Activated CD4-positive, CD25-positive, alpha-beta regulatory T cell treated with anti-CD3 and anti-CD28 coated beads, Interleukin-2, amount 50 U/mL, for 24 hours (primary cell): ENCODE measurements around the gene NAALADL2.
"Not testable (repeated sequence)": the region's sequence is repeated elsewhere in the genome, so short reads cannot be mapped to it uniquely, and the experiment has no call there.

ENCODE experiments used
- ATAC-seq, 2 donors: fragments of 150-1000 bp; cut with Tn5 transposase; one replicate each; pipeline ENCODE4 v1.10.0; 2021; ENCODE audit warnings: mild to moderate bottlenecking in 1 of 2, moderate library complexity in 1 of 2

Gene NAALADL2

GRCh38 chr3:175433026-175433674 is 574.0 kb downstream of the NAALADL2 start:
- ATAC-seq, result no peak

GRCh38 chr3:175434561-175434960 is 575.4 kb downstream of the NAALADL2 start:
- no peak for ATAC-seq

GRCh38 chr3:175443682-175444081 is 584.5 kb downstream of the NAALADL2 start:
- ATAC-seq, result no peak

- ATAC-seq, result no peak
Measured at GRCh38 chr3:175445741-175446140, 586.6 kb downstream of the NAALADL2 start.

GRCh38 chr3:175447521-175447920 is 588.4 kb downstream of the NAALADL2 start:
- ATAC-seq, result no peak

- no peak for ATAC-seq
Measured at GRCh38 chr3:175453361-175453760, 594.2 kb downstream of the NAALADL2 start.

- ATAC-seq, result no peak
Measured at GRCh38 chr3:175456466-175456865, 597.3 kb downstream of the NAALADL2 start.

- ATAC-seq, result no peak
Measured at GRCh38 chr3:175457301-175457700, 598.2 kb downstream of the NAALADL2 start.

- not testable (repeated sequence) for ATAC-seq
Measured at GRCh38 chr3:175460849-175461399, 601.8 kb downstream of the NAALADL2 start.

- ATAC-seq, result no peak
Measured at GRCh38 chr3:175464362-175464761, 605.2 kb downstream of the NAALADL2 start.

GRCh38 chr3:175469124-175469523 is 610.0 kb downstream of the NAALADL2 start:
- ATAC-seq, result no peak

GRCh38 chr3:175475765-175476164 is 616.6 kb downstream of the NAALADL2 start:
- no peak for ATAC-seq

GRCh38 chr3:175476489-175476888 is 617.4 kb downstream of the NAALADL2 start:
- ATAC-seq, result no peak

- ATAC-seq, result no peak
Measured at GRCh38 chr3:175477651-175478224, 618.6 kb downstream of the NAALADL2 start.

GRCh38 chr3:175478301-175478700 is 619.2 kb downstream of the NAALADL2 start:
- ATAC-seq, result no peak

GRCh38 chr3:175479175-175479574 is 620.0 kb downstream of the NAALADL2 start:
- no peak for ATAC-seq

- no peak for ATAC-seq
Measured at GRCh38 chr3:175479800-175480199, 620.7 kb downstream of the NAALADL2 start.

GRCh38 chr3:175484666-175485065 is 625.5 kb downstream of the NAALADL2 start:
- ATAC-seq, result no peak

- ATAC-seq, result no peak
Measured at GRCh38 chr3:175485436-175485835, 626.3 kb downstream of the NAALADL2 start.

- ATAC-seq, result no peak
Measured at GRCh38 chr3:175486255-175486654, 627.1 kb downstream of the NAALADL2 start.

GRCh38 chr3:175489406-175489805 is 630.3 kb downstream of the NAALADL2 start:
- no peak for ATAC-seq

GRCh38 chr3:175493301-175493700 is 634.2 kb downstream of the NAALADL2 start:
- no peak for ATAC-seq

- ATAC-seq, result no peak
Measured at GRCh38 chr3:175495331-175495730, 636.2 kb downstream of the NAALADL2 start.

GRCh38 chr3:175502155-175502554 is 643.0 kb downstream of the NAALADL2 start:
- ATAC-seq, result no peak
